ENCODE data around the gene RABL2B.
"Not testable (repeated sequence)": the region's sequence is repeated elsewhere in the genome, so short reads cannot be mapped to it uniquely, and the experiment has no call there.

DNA sequence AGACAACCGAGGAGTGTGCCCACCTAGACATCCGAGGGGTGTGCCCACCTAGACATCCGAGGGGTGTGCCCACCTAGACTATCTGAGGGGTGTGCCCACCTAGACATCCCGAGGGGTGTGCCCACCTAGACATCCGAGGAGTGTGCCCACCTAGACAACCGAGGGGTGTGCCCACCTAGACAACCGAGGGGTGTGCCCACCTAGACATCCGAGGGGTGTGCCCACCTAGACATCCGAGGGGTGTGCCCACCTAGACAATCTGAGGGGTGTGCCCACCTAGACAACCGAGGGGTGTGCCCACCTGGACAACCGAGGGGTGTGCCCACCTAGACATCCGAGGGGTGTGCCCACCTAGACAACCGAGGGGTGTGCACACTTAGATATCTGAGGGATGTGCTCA lies 34.8 kb downstream of the RABL2B start:
- TF ChIP-seq, protein P1, sequence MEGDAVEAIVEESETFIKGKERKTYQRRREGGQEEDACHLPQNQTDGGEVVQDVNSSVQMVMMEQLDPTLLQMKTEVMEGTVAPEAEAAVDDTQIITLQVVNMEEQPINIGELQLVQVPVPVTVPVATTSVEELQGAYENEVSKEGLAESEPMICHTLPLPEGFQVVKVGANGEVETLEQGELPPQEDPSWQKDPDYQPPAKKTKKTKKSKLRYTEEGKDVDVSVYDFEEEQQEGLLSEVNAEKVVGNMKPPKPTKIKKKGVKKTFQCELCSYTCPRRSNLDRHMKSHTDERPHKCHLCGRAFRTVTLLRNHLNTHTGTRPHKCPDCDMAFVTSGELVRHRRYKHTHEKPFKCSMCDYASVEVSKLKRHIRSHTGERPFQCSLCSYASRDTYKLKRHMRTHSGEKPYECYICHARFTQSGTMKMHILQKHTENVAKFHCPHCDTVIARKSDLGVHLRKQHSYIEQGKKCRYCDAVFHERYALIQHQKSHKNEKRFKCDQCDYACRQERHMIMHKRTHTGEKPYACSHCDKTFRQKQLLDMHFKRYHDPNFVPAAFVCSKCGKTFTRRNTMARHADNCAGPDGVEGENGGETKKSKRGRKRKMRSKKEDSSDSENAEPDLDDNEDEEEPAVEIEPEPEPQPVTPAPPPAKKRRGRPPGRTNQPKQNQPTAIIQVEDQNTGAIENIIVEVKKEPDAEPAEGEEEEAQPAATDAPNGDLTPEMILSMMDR (conservative IDR thresholded peaks at IDR 0.05; ENCODE audit: low read depth, low read length): not testable (repeated sequence)
- TF ChIP-seq EZH2phosphoT487 (IDR thresholded peaks at IDR 0.05; ENCODE audit: borderline replicate concordance, low read length): not testable (repeated sequence)
